Measurements from ENCODE around the gene ST6GALNAC2. TPM values are rescaled to one million over a fixed set of nuclear protein-coding genes. Genes with fewer than 3 reads are reported as not detected.

The ST6GALNAC2 gene
- total RNA-seq, 2 donors from 2014 or later: 21.0 to 23.1 TPM

DNA sequence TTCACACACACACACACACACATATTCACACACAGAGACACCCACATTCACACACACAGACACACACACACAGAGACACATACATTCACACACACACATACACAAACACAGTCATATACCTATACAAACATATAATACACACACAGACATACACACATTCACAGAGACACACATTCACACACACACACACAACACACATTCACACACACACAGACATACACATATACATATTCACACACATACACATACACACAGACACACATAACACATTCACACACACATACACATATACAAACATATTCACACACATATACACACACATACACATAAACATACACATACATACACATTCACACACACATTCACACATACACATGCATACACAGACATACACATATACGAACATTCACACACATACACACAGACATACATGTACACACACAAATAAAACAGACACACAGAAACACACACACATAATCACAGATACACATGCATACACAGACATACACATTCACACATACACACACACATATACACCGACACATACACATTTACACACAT lies 37.9 kb downstream of the ST6GALNAC2 start:
- Histone ChIP-seq H3K9me3 (no peaks in the 10 kb centered on the region), H3K36me3 (no peaks in the 10 kb centered on the region), H3K4me3 (no peak overlapping the region), H3K27ac (no peak overlapping the region), H3K27me3 (replicated peaks; ENCODE audit: insufficient read depth) (no peaks in the 10 kb centered on the region), H3K4me1 (replicated peaks) (no peaks in the 10 kb centered on the region)
- TF ChIP-seq, protein P1, sequence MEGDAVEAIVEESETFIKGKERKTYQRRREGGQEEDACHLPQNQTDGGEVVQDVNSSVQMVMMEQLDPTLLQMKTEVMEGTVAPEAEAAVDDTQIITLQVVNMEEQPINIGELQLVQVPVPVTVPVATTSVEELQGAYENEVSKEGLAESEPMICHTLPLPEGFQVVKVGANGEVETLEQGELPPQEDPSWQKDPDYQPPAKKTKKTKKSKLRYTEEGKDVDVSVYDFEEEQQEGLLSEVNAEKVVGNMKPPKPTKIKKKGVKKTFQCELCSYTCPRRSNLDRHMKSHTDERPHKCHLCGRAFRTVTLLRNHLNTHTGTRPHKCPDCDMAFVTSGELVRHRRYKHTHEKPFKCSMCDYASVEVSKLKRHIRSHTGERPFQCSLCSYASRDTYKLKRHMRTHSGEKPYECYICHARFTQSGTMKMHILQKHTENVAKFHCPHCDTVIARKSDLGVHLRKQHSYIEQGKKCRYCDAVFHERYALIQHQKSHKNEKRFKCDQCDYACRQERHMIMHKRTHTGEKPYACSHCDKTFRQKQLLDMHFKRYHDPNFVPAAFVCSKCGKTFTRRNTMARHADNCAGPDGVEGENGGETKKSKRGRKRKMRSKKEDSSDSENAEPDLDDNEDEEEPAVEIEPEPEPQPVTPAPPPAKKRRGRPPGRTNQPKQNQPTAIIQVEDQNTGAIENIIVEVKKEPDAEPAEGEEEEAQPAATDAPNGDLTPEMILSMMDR (IDR thresholded peaks at IDR 0.05): no peak
- no peak for TF ChIP-seq POLR2A (IDR thresholded peaks at IDR 0.05)
- no peak for TF ChIP-seq POLR2AphosphoS5 (IDR thresholded peaks at IDR 0.05)
- 85% methylated on average over 2 of the region's 2 CpGs for WGBS
- intact Hi-C loops (cut with DNase I): no loop called here
- no peak for DNase-seq (ENCODE audit: low spot score)

DNA sequence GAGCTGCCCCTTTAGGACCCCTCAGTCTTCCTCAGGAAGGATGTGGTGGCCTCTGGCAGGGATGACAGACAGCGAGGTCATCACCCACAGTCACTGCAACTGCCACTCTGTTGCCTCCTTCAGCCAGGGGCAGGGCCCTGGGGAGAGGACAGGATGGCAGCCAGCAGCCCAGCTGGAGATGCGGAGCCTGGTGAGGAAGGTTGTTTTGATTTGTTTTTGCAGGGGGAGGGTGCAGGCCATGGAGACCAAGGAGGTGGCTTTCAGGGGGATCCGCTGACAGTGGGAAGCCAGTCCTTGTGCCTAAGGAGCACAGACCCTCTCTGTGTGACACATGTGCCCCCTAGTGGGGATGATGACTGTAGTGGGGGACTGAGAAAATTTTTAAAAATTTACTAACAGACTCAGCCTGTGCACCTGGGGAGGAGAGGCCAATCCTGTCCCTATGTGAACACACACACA lies 38.4 kb downstream of the ST6GALNAC2 start:
- Histone ChIP-seq H3K27ac (peak overlapping the region in 1 of 2 donors; percentile 4), H3K36me3 (no peaks in the 10 kb centered on the region), H3K9me3 (no peaks in the 10 kb centered on the region), H3K4me1 (replicated peaks) (no peaks in the 10 kb centered on the region), H3K27me3 (replicated peaks; ENCODE audit: insufficient read depth) (no peaks in the 10 kb centered on the region), H3K4me3 (no peak overlapping the region)
- 44% methylated on average over 3 of the region's 3 CpGs for WGBS
- TF ChIP-seq POLR2A (IDR thresholded peaks at IDR 0.05) (no peak), POLR2AphosphoS5 (IDR thresholded peaks at IDR 0.05) (no peak)
- TF ChIP-seq, protein P1 (IDR thresholded peaks at IDR 0.05): peak; percentile 30 to 66 (median 60)
- intact Hi-C loops (cut with DNase I): no loop called here
- DNase-seq (ENCODE audit: low spot score): peak; percentile 52

DNA sequence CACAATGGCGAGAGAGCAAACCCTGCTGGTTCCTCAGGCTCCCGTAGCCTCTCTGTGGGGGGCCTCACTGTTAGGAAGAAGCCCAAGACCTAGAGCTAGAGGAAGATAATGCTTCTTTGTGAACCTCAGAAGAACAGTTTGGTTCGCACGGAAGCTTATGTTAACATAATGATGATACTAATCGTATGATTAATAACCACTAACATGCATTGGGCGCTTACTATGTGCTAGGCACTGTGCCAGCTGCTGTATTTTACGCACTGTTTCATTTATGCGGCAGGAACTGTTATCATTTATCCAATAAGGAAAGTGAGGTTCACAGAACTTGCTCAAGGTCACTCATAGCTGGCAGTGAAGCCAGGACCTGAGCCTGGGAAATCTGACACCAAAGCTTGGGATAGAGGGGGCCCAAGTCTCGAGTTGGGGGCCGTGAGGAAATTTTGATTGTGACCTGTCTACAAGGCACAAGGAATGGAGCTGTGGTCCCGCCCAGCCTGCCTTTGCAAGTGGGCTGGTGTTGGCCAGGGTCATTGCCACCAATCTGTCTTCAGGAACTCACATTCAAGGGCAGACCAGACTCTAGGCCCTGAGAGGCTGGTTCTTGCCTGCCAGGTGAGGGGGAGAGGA lies 39.0 kb downstream of the ST6GALNAC2 start:
- H3K9me3 ChIP-seq: no peaks in the 10 kb centered on the region
- peak overlapping the region; percentile 4 to 8 for H3K27ac ChIP-seq
- H3K36me3 ChIP-seq: no peaks in the 10 kb centered on the region
- no peak for TF ChIP-seq POLR2AphosphoS5 (IDR thresholded peaks at IDR 0.05)
- TF ChIP-seq, protein P1 (IDR thresholded peaks at IDR 0.05): no peak
- TF ChIP-seq POLR2A (IDR thresholded peaks at IDR 0.05): no peak
- H3K4me1 ChIP-seq (replicated peaks): no peaks in the 10 kb centered on the region
- intact Hi-C loops (cut with DNase I): no loop called here
- no peak overlapping the region for H3K4me3 ChIP-seq
- DNase-seq (ENCODE audit: low spot score): no peak
- WGBS: 36% methylated on average over 11 of the region's 11 CpGs
- no peaks in the 10 kb centered on the region for H3K27me3 ChIP-seq (replicated peaks; ENCODE audit: insufficient read depth)

DNA sequence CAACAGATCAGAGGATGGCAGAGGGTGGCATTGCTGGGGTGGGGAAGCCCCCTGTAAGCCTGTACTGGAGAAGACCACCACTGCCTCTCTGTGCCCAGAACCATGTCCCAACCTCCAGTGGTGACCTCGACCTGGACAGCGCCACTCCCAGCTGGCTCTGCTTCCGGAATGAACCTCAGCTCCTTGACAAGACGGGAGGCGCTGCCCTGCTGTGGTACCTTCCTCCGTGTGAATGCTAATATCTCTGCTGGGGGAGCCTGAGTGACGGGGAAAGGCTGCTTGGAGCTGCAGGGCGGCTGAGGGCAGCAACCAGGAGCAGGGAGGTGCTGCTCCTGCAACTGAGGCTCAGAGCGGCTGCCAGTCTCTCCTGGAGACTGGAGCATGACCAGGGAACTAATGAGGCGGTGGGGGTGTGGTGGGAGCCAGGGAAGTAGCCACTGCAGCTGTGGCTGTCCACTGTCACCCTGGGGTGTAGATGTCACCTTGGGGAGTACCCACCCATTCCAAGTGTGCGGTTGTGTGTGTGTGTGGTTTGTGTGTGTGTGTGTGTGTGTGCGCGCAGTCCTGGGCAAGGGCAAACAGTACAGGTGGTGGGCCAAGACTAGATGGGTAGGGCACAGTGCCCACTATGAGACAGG lies 39.6 kb downstream of the ST6GALNAC2 start:
- intact Hi-C loops (cut with DNase I): no loop called here
- Histone ChIP-seq H3K27me3 (replicated peaks; ENCODE audit: insufficient read depth) (no peaks in the 10 kb centered on the region), H3K9me3 (no peaks in the 10 kb centered on the region), H3K27ac (no peak overlapping the region), H3K36me3 (no peaks in the 10 kb centered on the region), H3K4me1 (replicated peaks) (no peaks in the 10 kb centered on the region), H3K4me3 (no peak overlapping the region)
- TF ChIP-seq, protein P1 (IDR thresholded peaks at IDR 0.05): no peak
- no peak for TF ChIP-seq POLR2AphosphoS5 (IDR thresholded peaks at IDR 0.05)
- no peak for TF ChIP-seq POLR2A (IDR thresholded peaks at IDR 0.05)
- 71% methylated on average over 13 of the region's 13 CpGs for WGBS
- DNase-seq (ENCODE audit: low spot score): no peak
